Neural cell (in vitro differentiated cells): ENCODE measurements around the gene GRID1.

ENCODE experiments used
- CTCF ChIP-seq: fragments of 450-650 bp; IDR thresholded peaks from 2 replicates; pipeline ENCODE4 v1.5.1; 2014; ENCODE audit warnings: antibody characterized with exemption, mild to moderate bottlenecking, moderate library complexity; ENCODE audit not compliant: poor library complexity, severe bottlenecking
- EZH2 ChIP-seq: fragments of 200-600, 300-800 bp; shearing (Covaris generic), sonication (generic); IDR thresholded peaks from 2 replicates; pipeline ENCODE4 v1.6.1; 2014; ENCODE audit warnings: antibody characterized with exemption, low read length, borderline replicate concordance, mild to moderate bottlenecking; ENCODE audit not compliant: insufficient read depth, poor library complexity, severe bottlenecking
- MXI1 ChIP-seq: fragments of 450-650 bp; conservative IDR thresholded peaks from 2 replicates; pipeline ENCODE4 v1.6.1; 2014; ENCODE audit warnings: antibody characterized with exemption, mild to moderate bottlenecking; ENCODE audit not compliant: poor library complexity, severe bottlenecking
- POLR2AphosphoS5 ChIP-seq: IDR thresholded peaks from 2 replicates; pipeline ENCODE4 v1.6.1; 2012
- RAD21 ChIP-seq: fragments of 450-650 bp; conservative IDR thresholded peaks from 2 replicates; pipeline ENCODE4 v1.6.1; 2014; ENCODE audit warnings: antibody characterized with exemption, mild to moderate bottlenecking, moderate library complexity
- SMC3 ChIP-seq: fragments of 450-650 bp; conservative IDR thresholded peaks from 2 replicates; pipeline ENCODE4 v1.6.1; 2014; ENCODE audit warnings: antibody characterized with exemption, mild to moderate bottlenecking, moderate library complexity; ENCODE audit not compliant: poor library complexity
- TAF1 ChIP-seq: IDR thresholded peaks from 2 replicates; pipeline ENCODE4 v1.6.1; 2012; ENCODE audit warnings: low read depth
- TF ChIP-seq, protein P1 (sequence below): IDR thresholded peaks from 2 replicates; pipeline ENCODE4 v1.6.1; 2012; ENCODE audit warnings: borderline replicate concordance

- no peak for TF ChIP-seq CTCF
- TF ChIP-seq TAF1, result no peak
- TF ChIP-seq POLR2AphosphoS5, result no peak
- TF ChIP-seq EZH2, result no peak
- no peak for TF ChIP-seq SMC3
- no peak for TF ChIP-seq MXI1
- TF ChIP-seq, protein P1, sequence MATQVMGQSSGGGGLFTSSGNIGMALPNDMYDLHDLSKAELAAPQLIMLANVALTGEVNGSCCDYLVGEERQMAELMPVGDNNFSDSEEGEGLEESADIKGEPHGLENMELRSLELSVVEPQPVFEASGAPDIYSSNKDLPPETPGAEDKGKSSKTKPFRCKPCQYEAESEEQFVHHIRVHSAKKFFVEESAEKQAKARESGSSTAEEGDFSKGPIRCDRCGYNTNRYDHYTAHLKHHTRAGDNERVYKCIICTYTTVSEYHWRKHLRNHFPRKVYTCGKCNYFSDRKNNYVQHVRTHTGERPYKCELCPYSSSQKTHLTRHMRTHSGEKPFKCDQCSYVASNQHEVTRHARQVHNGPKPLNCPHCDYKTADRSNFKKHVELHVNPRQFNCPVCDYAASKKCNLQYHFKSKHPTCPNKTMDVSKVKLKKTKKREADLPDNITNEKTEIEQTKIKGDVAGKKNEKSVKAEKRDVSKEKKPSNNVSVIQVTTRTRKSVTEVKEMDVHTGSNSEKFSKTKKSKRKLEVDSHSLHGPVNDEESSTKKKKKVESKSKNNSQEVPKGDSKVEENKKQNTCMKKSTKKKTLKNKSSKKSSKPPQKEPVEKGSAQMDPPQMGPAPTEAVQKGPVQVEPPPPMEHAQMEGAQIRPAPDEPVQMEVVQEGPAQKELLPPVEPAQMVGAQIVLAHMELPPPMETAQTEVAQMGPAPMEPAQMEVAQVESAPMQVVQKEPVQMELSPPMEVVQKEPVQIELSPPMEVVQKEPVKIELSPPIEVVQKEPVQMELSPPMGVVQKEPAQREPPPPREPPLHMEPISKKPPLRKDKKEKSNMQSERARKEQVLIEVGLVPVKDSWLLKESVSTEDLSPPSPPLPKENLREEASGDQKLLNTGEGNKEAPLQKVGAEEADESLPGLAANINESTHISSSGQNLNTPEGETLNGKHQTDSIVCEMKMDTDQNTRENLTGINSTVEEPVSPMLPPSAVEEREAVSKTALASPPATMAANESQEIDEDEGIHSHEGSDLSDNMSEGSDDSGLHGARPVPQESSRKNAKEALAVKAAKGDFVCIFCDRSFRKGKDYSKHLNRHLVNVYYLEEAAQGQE, result no peak
- no peak for TF ChIP-seq RAD21
These were observed 506.7 kb downstream of the GRID1 start for GRCh38 chr10:85859859-85860258.
